Stimulated activated CD4-positive, alpha-beta T cell treated with anti-CD3 and anti-CD28 coated beads, TNF-alpha, amount 100 ng/mL, for 24 hours (primary cell): ENCODE measurements around the gene RDH12.
"Not testable (repeated sequence)": the region's sequence is repeated elsewhere in the genome, so short reads cannot be mapped to it uniquely, and the experiment has no call there.

Source experiments
- DNase-seq, 3 experiments: peaks; one replicate each; pipeline ENCODE4 v3.0.0-alpha.2; 2020; ENCODE audit warnings: low read depth in 3 of 3

Gene RDH12

DNA sequence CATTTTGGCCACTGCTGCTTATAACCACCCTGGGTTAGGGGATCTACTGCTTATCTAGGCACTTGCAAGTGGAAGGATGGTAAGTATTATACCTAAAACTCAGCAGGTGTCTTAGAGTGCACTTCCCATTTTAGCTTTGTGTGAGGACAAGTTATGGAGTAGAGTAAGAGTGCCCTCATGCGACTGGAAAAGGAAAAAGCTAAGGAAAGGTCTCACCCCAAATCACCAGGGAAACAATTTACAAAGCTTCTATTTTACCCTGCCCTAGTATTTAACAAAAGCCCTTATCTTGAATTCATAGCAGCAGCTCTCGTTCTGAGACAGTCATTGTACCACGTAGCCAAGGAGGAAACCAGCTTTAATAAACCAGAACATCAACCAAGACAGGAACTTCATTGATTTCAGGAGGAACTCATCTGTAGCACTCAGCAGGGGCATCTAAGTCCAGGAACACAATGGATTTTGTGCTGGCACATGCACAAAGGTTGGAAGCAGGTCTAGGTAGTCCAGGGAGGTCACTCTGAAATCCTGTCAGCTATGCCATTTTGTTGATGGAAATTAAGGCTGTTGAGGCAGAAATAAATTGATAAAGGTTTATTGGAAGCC is 2.9 kb downstream of the RDH12 start:
- DNase-seq = peak in 2 of 3 experiments; percentile 4 to 27

DNA sequence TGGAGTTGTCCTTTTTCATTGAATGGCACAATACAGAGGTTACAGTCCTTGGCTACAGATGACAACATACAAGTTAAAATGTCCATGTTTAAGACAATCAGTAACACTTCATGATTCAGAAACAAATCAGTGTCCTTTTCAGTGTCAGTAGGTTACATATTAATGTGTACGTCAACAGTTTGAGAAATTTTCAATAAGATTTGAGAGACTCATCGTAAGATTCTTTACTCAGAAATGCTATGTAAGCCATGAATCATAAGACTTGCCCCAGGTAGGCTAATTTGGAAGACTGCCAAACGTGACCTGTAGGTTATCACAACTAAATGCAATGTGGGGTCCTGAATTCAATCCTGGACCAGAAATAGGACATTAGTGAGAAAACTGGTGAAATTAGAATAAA is 3.5 kb downstream of the RDH12 start:
- DNase-seq = no peak

DNA sequence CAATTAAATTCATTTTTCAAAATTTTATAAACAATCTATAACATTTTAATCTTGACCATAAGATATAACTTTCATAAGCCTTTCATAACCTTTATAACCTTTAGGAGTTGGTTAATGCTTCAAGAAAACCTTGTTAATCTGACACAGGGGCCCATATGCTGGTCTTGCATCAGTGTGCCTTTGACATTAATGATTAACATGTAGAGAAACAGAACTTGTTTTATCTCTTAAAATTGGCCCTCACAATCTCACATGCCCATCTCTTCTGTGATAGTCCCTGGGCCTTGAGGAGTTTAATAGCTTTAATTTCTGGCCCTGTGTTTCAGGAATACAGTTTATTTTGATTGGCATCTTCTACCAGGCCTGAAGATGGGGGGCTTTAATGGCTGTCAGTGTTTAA is 7.7 kb downstream of the RDH12 start:
- not testable (repeated sequence) for DNase-seq

DNA sequence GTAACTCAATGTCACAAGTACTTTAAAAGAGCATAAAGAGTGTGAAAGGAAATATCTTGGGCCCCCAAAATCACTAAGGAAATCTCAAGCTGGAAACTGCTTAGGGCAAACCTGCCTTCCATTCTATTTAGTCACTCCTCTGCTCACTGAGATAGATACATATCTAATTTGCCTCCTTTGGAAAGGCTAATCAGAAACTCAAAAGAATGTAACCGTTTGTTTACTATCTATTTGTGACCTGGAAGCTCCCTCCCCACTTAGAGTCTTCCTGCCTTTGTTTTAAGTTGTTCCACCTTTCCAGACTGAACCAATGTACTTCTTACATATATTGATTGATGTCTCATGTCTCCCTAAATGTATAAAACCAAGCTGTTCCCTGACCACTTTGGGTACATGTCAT is 8.1 kb downstream of the RDH12 start:
- not testable (repeated sequence) for DNase-seq

DNA sequence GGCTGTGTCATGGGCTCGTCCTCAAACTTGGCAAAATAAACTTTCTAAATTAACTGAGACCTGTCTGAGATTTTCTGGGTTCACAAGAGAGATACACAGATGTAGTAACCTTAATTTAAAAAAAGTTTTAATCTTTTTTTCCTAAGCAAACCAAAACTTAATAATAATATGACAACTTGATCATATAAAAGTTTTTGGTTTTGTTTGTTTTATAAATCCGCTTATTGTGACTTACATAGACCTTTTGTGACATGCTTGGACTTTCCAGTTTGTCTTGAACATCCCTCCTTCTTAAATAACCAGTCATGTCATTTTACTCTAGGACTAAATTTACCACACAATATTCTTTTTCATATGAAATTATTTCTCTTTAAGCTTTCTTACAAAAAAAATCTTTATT is 8.5 kb downstream of the RDH12 start:
- no peak for DNase-seq

DNA sequence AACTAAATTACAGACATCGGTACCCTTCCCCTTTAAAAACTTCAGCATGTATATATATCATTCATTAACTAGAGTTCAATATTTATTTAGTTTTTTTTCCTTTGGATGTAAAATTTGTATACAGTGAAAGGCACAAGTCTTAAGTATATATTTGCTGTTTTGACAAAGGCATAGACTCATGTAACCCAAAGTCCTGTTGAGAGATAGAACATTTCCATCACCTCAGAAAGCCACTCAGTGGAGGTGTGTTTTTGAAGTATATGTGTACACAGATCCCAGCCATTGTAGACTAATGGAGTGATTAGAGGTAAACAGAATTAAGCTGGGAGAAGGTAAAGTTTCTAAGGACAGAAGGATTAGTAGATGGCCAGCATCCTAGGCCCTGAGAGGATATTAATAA is 15.4 kb downstream of the RDH12 start:
- no peak for DNase-seq

DNA sequence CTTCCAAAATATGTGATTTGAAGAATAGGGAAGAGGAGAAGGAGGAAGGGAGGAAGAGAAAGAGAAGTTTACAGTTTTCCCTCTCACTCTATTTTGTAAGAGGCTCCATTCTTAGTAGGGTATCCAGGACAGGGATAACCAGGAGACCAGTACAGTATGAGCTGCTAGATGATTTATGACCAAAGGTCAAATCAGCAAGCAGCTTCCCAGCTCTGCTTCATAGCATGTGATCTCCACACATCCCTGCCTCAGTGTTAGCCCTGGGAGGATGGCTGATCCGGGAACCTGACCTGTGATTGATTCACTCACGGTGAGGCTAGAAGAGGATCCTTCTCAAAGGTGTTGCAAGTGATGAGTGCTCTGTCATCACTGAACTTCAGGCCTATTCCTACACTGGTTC is 16.6 kb downstream of the RDH12 start:
- no peak for DNase-seq

DNA sequence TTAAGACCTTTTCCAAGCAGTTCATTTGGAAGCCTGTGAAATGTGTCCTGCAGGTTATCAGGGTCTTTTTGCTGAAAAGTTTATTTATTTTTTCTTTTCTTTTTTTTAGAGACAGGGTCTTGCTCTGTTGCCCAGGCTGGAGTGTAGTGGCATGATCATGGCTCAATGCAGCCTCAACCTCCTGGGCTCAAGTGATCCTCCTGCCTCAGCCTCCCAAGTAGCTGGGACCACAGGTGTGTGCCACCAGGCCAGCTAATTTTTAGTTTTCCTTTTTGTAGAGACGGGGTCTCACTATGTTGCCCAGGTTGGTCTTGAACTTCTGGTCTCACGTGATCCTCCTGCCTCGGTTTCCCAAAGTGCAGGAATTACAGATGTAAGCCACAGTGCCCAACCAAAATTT is 17.7 kb downstream of the RDH12 start:
- DNase-seq = not testable (repeated sequence)

DNA sequence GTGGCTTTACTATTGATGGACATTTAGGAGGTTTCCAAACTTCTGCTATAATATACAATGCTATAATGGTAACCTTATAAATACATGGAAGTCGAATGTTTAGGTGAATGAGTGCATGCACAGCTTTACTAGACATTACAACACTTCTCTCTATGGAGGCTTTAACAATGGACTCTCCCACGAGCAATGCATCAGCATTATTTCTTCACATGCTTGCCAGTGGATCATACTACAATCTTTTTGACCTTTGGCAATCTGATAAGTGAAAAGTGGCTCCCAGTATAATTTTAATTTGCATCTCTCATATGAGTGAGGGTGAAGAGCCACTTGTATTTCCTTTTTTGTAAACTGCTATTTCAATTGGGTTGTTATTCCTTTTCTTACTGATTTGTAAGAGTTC is 18.2 kb downstream of the RDH12 start:
- no peak for DNase-seq

DNA sequence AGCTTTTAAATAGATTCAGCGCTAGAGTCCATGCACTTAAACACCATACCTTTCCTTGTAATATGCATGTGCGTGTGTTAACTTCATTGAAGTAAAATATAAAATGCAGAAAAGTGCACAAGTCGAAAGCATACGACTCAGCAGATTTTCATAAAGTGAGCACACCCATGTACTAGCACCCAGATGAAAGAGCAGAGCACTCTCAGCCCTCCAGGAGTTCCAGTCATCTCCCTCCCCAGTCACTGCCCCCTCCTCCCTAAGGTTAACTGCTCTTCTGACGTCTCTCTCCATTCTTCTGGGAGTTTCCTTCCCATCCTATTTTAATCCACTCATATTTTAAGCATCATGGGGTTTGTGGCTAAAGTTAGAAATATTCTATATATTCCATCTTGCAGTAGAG is 20.2 kb downstream of the RDH12 start:
- DNase-seq = no peak

DNA sequence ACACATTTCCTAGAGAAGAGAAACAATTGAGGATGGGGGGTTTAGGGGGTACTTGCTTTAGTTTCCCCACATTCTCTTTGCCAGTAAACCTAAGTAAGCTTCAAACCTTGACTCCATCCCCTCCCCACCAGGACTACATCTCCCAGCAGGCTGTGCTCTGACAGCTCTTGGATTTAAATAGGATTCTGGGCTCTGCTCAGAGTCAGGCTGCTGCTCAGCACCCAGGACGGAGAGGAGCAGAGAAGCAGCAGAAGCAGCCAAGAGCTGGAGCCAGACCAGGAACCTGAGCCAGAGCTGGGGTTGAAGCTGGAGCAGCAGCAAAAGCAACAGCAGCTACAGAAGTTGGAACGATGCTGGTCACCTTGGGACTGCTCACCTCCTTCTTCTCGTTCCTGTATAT is 20.6 kb downstream of the RDH12 start:
- DNase-seq = no peak

DNA sequence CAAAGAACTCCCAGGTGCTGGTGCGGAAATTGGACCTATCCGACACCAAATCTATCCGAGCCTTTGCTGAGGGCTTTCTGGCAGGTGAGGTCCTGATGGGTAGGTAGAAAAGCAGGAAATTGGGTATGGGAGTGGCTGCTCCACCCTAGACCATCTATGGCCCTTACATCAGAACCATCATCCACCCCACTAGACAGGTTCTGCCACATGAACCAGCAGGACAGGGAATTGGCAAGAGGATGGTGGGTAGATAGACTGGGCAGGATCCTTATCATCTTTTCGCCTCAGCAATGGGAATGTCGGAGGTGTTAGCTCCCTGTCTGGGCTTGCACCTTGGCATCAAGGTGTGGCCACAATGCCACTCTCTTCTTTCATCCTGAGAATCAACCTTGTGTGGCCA is 23.5 kb downstream of the RDH12 start:
- DNase-seq = no peak

DNA sequence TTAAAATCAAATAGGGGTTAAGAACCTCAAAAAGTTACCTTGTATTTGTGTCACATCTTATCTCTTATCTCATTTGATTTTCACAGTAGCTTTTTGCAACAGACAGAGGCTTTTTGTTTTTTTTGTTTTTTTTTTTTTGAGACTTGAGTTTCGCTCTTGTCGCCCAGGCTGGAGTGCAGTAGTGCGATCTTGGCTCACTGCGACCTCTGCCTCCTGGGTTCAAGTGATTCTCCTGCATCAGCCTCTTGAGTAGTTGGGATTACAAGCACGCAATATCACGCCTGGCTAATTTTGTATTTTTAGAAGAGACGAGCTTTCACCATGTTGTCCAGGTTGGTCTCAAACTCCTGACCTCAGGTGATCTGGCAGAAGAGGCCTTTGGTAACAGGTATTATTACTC is 25.7 kb downstream of the RDH12 start:
- DNase-seq = no peak

DNA sequence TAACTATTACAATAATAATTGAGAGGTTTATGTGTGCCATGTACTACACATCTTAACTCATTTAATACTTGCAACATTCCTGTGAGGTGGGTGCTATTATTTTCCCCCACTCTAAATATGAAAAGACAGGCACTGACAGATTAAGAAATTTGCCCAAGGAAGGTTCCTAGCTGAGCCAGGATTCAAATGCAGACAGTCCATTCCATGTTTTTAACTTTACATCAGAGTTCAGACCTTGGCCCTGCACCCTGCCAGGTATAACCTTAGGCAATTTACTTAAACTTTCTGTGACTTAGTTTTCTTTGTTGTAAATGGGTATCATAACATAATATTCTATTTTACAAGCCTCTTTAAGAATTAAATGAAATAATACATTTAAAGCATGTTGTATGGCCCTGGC is 26.6 kb downstream of the RDH12 start:
- no peak for DNase-seq

DNA sequence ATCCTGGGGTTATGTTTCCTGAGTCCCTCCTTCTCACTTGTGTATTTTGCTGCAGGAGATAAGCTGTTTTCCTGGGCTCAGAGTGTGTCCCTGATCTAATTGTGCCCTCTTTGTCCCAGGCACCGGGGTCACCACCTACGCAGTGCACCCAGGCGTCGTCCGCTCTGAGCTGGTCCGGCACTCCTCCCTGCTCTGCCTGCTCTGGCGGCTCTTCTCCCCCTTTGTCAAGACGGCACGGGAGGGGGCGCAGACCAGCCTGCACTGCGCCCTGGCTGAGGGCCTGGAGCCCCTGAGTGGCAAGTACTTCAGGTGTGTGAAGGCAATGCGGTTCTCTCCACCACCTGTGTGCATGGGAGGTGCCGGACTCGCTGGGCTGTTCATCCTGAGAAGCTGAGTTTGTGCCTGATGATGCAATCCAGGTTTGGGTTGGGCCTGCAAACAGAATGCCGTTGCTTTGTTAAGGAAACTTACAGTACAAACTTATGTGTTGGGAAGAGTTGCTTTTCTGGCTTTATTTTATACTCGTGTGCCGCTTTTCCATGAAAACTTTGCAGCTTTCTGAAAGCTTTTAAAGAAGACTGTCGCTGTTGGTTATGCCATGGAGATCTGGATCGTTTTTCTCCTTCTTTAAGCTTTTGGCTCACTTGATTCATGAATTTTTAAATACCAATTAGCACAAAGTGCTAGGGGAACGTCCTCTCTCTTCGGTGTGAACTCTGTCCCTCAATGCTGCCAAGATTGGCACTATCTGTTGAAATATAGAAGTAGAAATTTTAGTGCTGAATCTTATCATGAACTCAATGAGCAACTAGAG is 27.6 kb downstream of the RDH12 start:
- DNase-seq = no peak

DNA sequence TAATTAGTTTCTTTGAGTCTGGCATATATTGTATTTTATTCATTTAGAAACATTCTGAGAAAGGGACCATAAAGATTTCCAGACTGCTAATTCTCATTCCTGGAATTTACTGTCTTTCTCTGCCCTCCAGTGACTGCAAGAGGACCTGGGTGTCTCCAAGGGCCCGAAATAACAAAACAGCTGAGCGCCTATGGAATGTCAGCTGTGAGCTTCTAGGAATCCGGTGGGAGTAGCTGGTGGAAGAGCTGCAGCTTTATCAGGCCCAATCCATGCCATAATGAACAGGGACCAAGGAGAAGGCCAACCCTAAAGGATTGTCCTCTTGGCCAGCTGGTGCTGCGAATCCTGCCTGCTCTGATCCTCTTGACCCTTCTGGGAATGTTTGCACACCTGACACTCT is 31.9 kb downstream of the RDH12 start:
- DNase-seq = no peak

DNA sequence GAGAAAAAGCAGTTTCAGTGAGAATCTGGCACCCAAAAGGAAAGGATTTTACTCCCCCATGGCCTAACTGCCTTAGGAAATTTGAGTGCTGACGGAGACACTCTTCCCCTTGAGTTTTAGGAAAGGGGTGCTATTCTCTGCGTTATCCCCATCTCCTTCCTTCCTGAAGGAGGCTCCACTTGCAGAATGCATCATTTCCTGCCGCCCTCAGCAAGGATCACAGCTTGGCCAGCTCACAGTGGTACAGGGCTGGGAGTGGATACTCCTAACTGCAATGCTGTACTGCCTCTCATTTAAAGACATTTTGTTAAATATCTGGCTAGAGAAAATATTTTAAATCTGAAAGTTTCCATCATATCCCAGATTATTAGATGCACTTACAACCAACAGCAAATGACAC is 33.0 kb downstream of the RDH12 start:
- no peak for DNase-seq

DNA sequence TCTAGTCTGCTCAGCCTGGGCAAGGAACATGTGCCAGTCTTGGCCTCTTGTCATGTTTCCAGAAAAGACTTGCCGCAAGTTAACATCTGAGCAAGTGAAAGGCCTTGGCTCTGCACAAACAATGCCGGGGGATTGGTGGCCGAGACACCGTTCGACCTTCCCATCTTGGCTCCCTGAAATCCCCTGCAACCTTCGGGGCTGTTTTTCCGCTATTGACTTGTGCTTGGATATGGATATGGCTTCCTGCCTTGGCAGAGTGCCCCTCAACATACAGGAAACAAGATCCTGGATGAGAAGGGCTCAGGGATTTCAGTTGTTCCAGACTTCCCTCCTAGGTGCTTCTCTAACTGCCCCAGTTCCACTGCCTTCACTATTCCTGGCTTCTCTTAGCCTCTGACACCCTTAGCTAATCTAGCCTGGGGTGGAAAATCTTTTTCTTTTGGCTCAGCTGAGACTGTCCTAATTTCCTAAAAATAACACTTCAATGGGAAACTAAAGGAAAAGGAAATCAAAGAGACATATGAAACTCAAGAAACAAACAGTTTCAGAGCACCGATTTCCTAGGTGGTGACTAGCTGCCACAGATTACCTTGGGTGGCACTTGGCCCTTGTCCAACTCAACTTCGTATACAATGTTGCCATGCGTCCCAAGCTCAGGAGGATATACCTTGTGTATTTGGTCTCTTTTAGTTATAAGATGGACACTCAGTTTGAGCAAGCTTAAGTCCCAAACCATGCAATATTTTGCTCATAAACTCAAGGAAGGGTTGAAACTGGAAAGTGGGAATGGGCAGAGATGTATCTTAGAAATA is 33.9 kb downstream of the RDH12 start:
- no peak for DNase-seq

DNA sequence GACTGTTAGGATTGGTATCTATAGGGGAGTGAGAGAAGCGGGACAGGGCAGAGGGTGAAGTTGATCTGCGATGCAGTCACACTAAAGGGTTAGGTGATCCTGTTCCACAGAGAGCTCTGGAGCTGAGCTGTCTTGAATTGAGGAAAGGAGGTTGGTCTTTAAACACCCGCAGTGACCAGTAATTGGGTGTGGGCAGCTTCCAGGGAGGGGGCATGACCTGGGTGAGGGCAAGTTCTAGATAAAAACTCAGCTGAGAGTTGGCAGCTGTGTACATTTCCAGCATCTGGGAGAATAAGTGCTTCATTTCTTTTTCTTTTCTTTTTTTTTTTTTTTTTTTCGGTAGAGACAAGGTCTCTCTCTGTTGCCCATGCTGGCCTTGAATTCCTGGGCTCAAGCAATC is 35.1 kb downstream of the RDH12 start:
- no peak for DNase-seq

DNA sequence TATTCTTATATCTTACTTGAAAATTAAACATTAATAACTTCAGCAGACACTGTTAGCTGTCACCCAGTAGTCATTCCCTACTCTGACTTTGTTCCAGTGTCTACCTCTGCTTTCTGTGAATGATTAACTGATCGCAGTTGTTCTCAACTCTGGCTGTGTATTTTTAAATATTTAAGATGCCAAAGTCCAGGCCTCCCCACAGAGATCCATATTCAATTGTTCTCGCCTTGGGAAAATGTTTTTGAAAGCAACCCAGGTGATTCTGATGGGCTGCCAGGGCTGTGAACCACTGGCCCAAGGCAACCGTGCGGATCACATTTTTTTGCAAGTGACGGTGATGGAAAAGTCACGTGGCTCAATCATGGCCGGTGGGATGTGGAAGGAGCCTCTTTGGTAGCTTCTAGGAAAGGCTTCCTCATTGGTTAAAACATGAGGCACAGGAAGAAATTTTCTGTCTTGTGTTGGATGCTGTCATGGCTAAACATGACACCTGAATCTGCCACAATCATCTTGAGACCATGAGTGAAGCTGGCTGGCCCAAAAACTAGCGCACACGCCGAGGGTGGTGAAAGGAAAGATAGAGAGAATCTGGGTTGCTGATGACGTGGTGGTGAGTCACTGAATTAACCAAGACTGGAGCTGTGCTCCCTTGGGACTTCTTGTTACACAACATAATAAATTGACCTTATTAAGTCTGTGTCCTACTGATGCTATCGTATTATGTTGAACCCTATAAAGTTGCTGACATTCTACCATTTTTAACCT is 37.2 kb downstream of the RDH12 start:
- DNase-seq = no peak

DNA sequence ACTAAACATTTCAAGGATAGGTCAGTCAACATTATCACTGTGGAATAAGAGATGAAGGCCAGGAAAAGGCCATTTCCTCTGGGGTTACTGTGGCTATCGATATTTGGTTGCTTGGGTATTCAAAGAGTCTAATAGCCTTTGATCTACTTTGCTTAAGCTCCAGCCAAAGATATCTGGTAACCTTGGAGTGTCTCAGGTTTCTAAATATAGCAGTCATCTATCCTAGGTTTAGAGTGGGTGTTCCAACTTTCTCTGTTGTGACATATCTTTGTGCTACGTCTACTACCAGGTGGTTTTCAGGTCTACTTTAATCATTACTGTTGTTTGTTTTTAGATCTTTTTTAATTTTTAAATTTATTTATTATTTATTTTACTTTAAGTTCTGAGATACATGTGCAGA is 42.4 kb downstream of the RDH12 start:
- no peak for DNase-seq

DNA sequence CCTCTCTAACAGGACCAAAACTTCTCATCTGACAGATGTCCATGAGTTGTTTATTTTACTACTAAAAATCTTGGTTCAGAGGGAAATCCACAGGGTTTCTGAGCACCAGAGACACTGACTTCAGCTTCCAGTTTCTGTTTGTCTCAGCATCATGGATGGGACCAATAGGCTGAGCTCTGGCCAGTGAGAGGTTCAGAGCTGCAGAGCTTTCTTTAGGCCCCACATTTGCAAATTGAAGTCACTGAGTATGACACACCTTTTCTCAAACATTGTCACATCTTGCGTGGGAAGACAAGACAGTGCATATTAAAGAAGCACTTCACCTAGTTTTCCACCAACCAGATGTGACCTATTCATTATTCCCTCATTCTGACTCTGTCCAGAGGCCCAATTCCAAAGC is 45.2 kb downstream of the RDH12 start:
- no peak for DNase-seq
